Dedifferentiated amniotic fluid mesenchymal stem cell (primary cell): ENCODE measurements around the gene RNU1-4.
"Not testable (repeated sequence)": the region's sequence is repeated elsewhere in the genome, so short reads cannot be mapped to it uniquely, and the experiment has no call there.

Experiments used
- DNase-seq: peaks from one replicate; pipeline ENCODE4 v3.0.0-alpha.2; 2016; ENCODE audit errors: extremely low spot score

RNU1-4 gene

GRCh38 chr1:16708704-16709103 lies 31.6 kb upstream of the RNU1-4 start:
- not testable (repeated sequence) for DNase-seq

- DNase-seq, result not testable (repeated sequence)
Measured at GRCh38 chr1:16709659-16710087, 30.6 kb upstream of the RNU1-4 start.

- peak; percentile 11 for DNase-seq
Measured at GRCh38 chr1:16710618-16711017, 29.7 kb upstream of the RNU1-4 start.

DNA sequence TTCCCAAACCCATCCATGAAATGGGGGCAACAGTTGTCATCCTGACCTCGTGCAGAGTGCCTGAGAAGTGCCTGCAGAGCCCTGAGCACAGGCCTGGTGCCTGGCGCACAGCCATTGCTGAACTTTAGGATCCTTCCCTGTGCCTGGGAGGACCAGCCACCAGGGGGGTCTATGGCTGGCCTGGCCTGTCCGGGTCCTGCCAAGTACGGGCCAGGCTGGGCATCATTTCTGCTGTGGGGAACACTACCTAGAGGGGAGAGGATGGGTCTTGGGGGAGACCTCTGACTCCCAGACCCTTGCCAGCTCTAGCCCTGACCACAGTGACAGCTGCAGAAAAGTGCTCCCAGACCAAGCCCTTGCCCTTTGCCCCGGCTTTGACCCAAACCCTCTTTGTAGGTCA lies 28.2 kb upstream of the RNU1-4 start:
- DNase-seq, result not testable (repeated sequence)

DNA sequence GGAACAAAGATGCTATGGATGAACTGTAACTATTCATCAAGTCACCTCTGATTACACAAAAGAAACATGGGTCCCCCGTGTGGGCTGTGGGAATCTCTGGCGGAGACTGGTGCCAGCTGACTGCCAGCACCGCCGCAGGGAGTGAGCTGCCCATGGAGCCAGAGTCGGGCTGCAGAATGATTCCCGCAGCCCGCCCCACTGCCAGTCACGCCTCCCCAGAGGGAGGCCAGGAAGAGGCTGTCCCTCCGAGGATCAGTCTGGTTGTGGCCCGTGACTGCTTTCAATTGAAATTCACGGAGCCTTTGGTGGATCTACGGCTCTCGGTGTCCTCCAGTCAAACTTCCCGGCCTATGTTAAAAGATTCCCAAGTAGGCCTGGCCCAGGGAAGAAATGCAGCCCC lies 27.7 kb upstream of the RNU1-4 start:
- not testable (repeated sequence) for DNase-seq

DNA sequence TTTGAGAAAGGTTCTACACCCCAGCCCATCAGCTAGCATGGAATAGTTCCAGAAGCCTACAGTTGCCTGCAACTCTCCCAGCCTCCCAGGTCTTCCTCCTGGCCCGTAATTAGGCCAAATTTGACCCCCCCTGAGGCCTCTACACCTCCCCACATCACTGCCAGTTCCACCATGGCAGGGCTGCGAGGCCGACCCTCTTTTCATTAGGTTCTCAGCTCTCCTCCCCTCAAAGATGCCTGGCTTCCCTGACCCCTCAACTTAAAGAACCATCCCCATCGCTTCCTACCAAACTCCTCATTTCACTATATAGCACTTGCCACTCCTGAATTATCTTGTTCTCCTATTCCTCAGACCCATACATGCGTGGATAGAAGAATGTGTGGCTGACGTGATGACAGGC lies 27.3 kb upstream of the RNU1-4 start:
- not testable (repeated sequence) for DNase-seq

DNA sequence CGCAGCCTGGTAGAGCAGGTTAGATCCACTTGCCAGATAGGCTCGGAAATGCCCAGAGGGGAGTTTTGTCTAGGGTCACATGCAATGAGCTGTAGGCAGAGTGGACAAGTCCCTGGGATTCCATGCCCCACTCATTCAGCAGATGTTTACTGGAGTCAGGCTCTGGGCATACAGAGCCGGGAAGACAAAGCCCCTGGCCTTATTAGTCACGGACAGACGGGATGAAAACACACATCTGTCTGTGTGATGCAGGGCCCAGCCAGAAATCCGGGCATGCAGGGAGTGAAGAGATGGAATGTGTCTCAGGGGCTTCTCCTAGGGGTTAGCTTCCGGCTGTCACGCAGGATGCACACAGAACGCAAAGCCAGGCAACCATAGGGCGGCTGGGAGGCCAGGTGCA lies 26.8 kb upstream of the RNU1-4 start:
- not testable (repeated sequence) for DNase-seq

GRCh38 chr1:16716691-16717335 lies 23.5 kb upstream of the RNU1-4 start:
- DNase-seq, result peak; percentile 14

GRCh38 chr1:16717336-16718098 lies 22.8 kb upstream of the RNU1-4 start:
- peak; percentile 13 for DNase-seq

- DNase-seq, result peak; percentile 12
Measured at GRCh38 chr1:16718099-16718907, 22.0 kb upstream of the RNU1-4 start.

DNA sequence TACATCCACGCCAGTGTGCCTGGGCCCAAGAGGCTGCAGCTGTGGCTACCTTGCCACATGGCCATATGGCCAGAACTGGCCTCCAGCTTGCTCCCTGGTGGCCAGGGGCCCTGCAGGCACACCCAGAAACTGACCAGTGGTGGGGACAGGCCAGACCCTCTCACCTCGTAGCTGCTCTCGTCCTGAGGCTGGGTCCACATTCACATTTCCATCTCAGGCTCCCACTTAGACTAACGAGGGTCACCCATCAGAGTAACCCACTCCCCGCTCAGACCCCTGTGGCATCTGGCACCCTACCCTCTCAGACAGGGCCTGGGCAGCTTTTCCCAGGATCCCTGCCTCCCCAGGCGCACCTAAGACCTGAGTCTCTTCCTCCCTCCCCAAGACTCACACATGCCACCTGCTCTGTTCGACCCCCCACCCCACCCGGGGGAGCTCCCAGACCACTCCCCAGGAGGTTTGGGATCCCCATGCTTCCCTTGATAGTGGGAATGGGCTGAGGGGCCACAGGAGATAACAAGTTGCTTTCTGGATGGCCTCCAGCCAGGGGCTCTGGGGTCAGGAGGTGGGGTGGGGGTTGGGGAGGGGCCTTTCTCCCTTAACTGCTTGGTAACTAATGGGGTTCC lies 21.3 kb upstream of the RNU1-4 start:
- DNase-seq, result peak; percentile 13

DNA sequence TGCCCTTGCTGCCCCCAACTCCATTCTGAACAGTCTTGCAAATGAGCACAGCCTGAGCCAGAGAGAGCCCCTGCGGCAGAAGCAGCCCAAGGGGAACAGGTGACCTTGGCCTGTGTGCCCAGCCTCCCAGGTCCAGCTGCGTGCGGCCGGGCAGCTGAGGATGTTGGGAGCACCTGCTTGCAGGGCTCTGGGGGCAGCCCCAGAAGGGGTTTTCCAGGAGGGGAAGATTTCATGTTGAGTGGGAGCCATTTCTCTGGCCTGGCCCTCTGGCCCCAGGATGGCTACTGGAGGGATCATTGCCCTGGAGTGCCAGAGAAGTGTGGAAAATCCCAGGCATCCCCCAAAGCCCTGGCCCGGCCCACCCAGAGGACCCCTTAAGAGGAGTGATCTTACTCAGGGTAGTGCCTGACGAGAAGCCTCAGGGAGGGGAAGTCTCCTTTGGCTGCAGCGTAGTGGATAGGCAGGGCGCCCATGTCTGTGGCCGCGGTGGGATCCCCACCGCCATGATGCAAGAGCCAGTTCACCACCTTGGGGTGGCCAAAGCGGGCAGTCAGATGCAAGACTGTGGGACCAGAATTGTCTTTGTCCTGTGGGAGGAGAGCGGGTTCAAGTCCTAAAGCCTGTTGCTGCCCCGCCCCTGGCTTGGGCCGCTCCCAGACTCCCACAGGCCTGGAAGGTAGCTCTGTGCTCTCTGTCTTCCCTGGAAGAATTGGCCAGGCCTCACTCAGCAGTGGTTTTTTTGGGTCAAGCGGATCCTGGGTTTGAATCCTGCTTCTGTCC lies 20.6 kb upstream of the RNU1-4 start:
- DNase-seq, result peak; percentile 11

- peak; percentile 13 for DNase-seq
Measured at GRCh38 chr1:16720351-16721223, 19.7 kb upstream of the RNU1-4 start.

DNA sequence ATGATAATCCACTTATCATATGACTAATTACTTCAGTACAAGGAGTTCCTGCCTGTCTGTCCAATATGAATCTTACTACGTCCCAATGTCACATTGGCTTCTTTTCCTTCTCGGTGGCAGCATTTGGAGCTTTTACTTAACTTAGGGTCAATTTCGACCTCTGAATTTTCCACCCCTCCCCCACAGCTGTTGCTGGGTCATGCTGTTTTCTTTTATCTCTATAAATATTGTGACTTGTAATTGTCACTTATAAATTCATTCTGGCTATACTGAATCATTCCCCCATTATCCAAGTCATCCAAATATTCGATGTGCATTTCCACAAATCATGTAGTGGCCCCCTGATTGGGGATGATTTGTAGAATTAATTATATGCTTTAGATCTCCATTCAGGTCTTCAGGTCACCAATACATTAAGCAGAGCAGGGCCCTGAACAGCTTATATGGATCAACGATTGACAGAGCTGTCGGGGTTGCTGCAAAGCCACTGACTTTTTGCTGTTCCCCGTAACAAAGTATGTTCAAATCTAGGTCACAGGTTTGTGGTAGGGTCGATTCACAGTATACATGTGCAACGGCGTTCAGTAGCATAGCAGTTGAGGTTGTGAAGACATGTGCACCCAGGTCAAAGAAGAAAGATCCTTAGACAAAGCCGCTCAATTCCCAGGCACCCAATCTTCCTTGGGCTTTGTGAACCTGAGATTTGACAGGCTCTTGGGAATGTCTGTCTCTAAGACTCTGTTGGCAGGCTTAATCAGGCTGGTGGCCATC lies 18.3 kb upstream of the RNU1-4 start:
- DNase-seq, result peak; percentile 13

GRCh38 chr1:16724718-16725438 lies 15.4 kb upstream of the RNU1-4 start:
- no peak for DNase-seq

- peak; percentile 14 for DNase-seq
Measured at GRCh38 chr1:16725439-16726245, 14.7 kb upstream of the RNU1-4 start.

- DNase-seq, result peak; percentile 18
Measured at GRCh38 chr1:16727190-16728111, 12.9 kb upstream of the RNU1-4 start.
